C1 segment of cervical spinal cord (tissue), 14 donors: ENCODE data around the gene ACADVL.

Source experiments
- DNase-seq, 14 donors: peaks; one replicate each; lab custom pipeline; 2025; lab: John Stamatoyannopoulos, UW

Gene ACADVL

DNA sequence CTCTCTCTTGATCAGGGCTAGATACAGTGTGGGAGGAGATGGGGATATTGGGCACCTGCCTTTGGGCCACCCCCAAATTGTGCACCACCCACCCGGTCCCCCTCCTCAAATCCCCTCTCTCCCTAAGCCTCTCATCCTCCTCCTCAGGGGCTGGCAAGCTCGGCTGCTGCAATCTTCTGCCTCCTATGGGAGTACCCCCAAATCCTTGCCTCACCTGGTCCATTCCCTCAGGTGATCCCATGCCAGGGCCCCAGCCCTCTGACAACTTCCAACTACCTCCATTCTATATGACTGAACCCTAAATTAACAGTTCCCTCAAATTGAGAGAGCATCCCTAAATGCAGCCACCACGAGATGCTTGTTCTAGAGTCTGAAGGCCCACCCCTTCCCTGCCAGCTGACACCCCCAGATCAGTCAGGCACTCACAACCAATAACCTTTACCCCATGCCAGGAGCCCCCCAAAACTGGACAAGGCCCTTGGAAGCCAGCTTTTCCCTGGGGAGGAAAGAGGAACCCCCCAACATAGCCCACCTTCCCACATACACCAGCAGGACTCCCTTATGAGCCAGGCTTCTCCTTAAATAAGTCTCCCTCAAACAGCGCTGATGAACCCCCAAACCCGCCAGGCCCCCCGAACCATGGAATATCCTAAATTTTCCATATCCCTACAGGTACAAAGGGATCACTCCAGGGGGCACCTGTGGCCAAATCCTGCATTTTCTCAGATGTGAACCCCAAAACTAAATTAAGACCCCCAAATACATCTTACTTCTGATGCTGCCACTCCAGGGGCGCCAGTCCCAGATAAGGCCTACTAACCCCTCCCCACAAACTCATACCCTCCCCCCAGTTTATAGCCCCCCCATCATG, 3.3 kb upstream of the ACADVL start:
- no peak for DNase-seq

GRCh38 chr17:7217113-7217987, 2.4 kb upstream of the ACADVL start:
- peak in 5 of 14 donors; percentile 18 to 74 (median 22) for DNase-seq

GRCh38 chr17:7218166-7218565, 1.6 kb upstream of the ACADVL start:
- DNase-seq, result no peak

GRCh38 chr17:7218758-7219157, 980 bp upstream of the ACADVL start:
- DNase-seq, result no peak

GRCh38 chr17:7219229-7219811, 418 bp upstream of the ACADVL start:
- DNase-seq, result no peak

GRCh38 chr17:7220593-7221277, 997 bp downstream of the ACADVL start:
- peak in 3 of 14 donors; percentile 9 to 29 (median 28) for DNase-seq

DNA sequence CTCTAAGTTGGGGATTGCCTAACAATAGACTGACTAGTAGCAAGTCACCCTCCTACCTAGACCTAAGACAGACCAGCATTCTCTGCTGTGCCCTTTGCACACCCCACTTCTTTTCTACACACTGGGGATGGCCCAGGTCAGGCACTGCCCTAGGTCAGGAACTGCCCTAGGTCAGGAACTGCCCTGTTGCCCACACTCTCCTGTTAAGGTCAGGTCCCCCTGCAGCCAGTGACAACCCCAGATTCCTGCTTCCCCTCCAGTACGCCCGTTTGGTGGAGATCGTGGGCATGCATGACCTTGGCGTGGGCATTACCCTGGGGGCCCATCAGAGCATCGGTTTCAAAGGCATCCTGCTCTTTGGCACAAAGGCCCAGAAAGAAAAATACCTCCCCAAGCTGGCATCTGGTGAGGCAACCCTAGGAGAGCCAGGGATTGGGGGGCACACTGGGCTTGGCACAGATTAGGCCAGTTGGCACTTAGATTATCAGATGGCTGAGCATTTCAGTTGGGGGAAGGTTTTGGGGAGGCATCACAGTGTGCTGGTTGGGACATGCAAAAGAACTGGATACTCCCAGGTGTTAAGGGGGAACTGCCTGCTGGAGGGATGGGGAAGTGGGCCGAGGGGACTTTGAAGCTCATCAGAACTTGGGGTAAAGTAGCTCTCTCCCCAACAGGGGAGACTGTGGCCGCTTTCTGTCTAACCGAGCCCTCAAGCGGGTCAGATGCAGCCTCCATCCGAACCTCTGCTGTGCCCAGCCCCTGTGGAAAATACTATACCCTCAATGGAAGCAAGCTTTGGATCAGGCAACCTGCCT, 1.7 kb downstream of the ACADVL start:
- no peak for DNase-seq

DNA sequence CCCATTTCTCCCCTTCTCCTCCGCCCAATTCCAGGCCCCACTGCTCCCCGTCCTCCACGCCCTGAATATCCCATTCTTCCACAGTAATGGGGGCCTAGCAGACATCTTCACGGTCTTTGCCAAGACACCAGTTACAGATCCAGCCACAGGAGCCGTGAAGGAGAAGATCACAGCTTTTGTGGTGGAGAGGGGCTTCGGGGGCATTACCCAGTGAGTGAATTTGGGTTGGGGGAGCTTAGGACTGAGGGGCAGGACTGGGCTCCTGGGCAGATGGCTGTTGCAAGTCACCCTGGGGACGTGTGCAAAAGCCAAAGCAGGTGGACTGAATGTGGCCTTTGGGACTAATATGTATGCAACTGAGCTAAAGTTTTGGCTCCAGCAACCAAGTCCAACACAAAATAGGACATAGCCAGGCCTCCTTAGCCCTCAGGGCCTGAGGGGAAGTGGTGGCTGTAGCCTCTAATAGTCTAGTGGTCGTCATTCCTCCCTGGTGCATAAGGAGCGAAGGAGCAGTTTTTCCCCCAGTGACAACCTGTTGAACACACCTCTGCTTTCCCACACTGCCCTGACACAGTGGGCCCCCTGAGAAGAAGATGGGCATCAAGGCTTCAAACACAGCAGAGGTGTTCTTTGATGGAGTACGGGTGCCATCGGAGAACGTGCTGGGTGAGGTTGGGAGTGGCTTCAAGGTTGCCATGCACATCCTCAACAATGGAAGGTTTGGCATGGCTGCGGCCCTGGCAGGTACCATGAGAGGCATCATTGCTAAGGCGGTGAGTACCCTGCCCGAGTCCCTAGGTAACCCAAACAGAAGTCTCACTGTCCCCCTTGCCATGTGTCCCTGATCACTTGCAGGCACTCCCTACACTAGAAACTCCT, 2.6 kb downstream of the ACADVL start:
- DNase-seq, result no peak

DNA sequence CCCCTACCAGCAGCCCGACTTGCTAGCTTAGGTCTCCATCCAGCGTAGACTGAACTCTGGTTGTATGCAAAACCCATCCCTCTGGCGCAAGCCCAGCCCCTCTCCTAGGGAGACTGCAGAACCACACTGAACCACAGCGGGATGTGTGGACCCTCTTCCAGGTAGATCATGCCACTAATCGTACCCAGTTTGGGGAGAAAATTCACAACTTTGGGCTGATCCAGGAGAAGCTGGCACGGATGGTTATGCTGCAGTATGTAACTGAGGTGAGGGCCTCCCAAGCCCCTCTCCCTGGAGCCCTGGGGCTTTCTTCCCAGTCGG, 3.2 kb downstream of the ACADVL start:
- no peak for DNase-seq

GRCh38 chr17:7223375-7223774, 3.6 kb downstream of the ACADVL start:
- no peak for DNase-seq

DNA sequence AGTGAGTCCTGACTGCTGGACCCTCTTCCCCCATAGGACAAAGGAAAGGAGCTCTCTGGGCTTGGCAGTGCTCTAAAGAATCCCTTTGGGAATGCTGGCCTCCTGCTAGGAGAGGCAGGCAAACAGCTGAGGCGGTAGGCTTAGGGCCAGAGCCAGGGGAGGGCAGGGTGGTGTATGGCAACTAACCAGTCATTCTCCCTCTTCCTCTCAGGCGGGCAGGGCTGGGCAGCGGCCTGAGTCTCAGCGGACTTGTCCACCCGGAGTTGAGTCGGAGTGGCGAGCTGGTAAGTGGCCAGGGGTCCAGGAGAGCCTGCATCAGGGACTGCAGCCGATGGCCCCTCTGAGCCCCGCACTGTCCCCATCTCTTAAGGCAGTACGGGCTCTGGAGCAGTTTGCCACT, 4.4 kb downstream of the ACADVL start:
- DNase-seq, result peak in 1 of 14 donors; percentile 16

DNA sequence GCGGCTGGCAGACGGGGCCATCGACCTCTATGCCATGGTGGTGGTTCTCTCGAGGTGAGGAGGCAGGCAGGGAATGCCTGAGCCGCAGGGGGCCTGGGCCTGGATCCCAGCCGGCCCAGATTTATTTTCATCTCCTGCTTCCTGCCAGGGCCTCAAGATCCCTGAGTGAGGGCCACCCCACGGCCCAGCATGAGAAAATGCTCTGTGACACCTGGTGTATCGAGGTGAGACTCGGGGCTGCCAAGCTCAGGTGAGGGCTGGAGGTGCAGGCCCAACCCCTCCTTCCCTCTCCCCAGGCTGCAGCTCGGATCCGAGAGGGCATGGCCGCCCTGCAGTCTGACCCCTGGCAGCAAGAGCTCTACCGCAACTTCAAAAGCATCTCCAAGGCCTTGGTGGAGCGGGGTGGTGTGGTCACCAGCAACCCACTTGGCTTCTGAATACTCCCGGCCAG, 4.9 kb downstream of the ACADVL start:
- no peak for DNase-seq

DNA sequence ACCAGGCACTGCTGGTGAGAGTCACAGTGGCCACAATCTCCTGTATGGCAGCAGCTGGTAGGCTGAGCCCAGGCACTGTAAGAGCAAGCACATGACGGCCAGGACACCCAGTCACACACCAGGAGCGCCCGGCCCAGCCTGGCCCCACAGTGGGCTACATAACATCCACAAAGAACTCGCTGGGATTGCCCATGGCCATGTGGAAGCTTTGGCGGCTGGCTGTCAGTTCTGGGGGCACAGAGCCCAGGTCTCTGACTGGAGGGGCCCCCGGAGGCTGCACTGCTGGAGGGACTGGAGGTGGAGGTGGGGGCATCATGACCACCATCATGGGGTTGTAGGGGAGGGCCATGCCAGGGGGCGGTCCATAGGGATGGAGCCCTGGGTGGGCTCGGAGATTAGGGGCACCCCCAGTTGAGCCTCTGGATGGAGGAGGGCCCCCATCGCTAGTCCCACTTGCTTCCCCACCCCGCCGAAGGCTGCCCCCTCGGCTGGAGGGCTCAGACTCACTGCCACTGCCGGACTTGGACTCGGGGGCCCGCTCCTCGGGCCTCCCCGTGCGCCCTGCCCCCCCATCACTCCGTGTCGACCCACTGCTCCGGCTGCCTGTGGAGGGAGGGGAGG, 6.1 kb downstream of the ACADVL start:
- DNase-seq, result no peak

DNA sequence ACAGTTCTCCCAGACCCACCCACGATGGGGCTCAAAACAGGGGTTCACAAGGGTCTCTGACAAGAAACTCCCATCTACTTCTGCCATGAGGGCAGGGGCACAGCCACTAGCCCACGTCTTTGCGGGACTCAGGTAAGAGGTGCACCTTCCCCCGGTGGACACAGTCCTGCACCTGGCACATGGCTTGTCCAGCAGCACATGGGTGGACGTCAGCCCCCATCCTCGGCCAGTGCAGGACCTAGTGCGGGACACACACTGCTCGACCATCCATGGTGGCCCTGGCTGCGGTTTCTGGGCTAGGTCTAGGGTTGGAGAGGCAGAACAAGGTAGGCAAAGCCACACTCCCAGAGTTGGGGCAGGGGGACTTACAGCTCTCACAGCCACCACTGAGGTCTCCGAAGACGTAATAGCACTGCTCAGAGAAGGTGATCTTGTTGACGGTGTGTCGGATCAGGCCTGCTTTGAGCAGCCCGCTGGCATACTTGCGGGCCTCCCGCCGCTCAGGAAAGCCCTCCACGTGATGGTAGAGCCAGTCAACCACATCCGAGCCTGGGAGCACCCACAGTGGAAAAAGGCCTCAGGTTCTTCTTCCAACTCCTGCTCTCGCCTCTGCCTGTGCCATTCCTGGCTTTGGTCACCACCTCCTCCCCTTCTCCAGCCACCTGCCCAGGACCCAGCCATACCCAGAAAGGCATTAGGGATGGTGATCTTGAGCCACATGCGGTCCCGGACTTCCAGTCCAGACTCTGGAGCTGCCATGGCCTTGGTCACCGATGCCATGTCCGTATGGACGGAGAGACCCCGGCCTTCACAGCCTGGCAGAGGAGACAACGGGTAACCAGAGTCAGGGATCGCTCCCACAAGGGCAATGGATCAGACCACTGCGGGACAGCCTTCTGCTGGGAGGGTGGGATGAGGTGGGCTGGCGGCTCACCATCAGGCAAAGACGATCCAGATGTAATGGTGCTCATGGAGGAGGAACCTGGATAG, 7.3 kb downstream of the ACADVL start:
- no peak for DNase-seq

GRCh38 chr17:7228920-7229319, 9.2 kb downstream of the ACADVL start:
- DNase-seq, result no peak

GRCh38 chr17:7229504-7229903, 9.8 kb downstream of the ACADVL start:
- no peak for DNase-seq

- DNase-seq, result no peak
Observed at GRCh38 chr17:7232114-7232513, 12.4 kb downstream of the ACADVL start.

- DNase-seq, result no peak
Observed at GRCh38 chr17:7233701-7234082, 14.0 kb downstream of the ACADVL start.
